GM18868 (cell line): Measurements from ENCODE around the gene PANK4.
"Not testable (repeated sequence)": the region's sequence is repeated elsewhere in the genome, so short reads cannot be mapped to it uniquely, and the experiment has no call there.

Experiments used
- ATAC-seq: cut with Tn5 transposase; IDR thresholded peaks from one replicate; pipeline ENCODE4 v1.9.1; 2021; ENCODE audit warnings: mild to moderate bottlenecking, moderate library complexity; ENCODE audit not compliant: unreplicated experiment

Gene PANK4

GRCh38 chr1:2525920-2526823, at the start of gene PANK4:
PANK4 (minus strand) TSS chr1:2526596; CDS start chr1:2526587, 9 bp downstream.
- peak; percentile 83 for ATAC-seq

GRCh38 chr1:2574350-2574749, 48.0 kb upstream of the PANK4 start:
- ATAC-seq, result no peak

GRCh38 chr1:2573250-2573920, 47.0 kb upstream of the PANK4 start:
- no peak for ATAC-seq

- no peak for ATAC-seq
Measured at GRCh38 chr1:2571348-2571747, 45.0 kb upstream of the PANK4 start.

DNA sequence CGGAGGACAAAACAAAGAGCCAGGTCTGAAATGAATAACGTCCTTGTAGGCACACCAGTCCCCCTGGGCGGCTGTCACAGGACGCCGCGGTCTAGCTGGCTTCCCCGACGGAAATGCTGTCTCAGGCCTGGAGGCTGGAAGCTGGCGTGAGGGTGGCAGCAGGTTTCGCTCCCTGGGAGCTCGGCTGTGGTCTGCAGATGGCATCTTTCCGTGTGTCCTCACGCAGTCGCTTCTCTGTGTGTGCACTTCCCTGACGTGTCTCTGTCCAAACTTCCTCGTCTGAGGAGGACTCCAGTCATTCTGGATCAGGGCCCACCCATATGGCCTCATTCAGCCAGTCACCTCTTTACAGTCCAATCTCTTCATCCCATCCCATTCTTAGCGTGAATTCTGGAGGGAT, 43.9 kb upstream of the PANK4 start:
- no peak for ATAC-seq

DNA sequence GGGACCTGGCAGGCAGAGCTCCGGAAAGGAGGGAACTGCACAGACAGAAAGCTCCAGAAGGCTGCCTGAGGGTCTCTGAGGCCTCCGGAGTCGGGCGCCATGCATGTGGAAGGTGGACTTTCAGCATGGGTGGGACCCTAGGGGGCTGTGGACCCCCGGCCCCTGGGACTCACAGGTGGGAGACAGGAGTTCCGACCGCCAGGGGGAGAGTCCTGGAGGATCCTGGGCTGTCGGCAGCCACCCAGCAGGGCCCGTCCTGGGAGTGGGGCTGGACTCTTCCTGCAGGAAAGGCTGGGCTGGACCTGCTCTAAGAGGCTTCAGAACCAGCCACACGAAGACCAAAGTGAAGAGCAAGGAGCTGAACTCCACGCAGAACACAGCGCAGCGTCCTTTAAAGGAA, 43.3 kb upstream of the PANK4 start:
- not testable (repeated sequence) for ATAC-seq

GRCh38 chr1:2569060-2569459, 42.7 kb upstream of the PANK4 start:
- no peak for ATAC-seq

GRCh38 chr1:2568187-2568816, 41.9 kb upstream of the PANK4 start:
- ATAC-seq, result not testable (repeated sequence)

GRCh38 chr1:2567083-2567679, 40.8 kb upstream of the PANK4 start:
- ATAC-seq, result no peak

- ATAC-seq, result no peak
Measured at GRCh38 chr1:2566101-2567045, 40.0 kb upstream of the PANK4 start.

GRCh38 chr1:2564815-2565374, 38.5 kb upstream of the PANK4 start:
- ATAC-seq, result no peak

DNA sequence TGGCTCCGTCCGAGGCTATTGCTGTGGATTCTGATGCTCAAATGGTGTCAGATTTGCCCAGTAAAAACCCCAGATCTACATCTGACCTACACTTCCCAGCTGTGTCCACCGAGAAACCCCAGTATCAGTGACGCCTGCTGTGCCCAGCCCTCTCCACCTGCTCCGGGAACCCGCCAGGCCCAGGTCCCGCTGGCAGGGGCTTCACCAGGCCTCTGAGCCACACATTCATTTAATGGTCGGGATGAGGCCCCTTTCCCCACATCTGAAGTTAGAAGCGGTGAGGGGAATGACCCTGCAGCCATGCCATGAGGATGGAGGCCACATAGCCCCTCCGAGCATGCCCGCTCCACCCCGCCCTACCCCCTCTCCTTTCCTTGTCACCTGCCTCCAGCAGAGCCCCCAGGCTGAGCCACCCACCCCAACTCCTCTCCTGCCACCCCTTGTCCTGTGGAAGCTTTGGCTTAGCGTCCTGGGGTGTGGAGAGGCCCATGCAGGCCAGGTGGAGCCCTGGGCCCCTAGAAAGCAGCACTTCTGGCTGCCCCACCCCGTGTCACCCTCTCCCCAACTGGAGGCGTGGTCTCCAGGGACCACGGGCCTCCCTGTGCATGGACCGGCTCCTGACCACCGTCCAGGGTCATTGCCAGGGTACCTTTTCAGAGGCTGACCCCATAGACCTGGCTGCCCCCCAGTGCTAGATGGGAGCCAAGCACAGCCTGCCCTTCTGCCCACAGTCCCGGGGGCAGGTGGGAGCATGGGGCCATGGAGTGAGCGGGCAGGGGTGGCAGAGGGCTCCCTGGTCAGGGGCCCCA, 37.8 kb upstream of the PANK4 start:
- ATAC-seq, result no peak

- ATAC-seq, result no peak
Measured at GRCh38 chr1:2563205-2563604, 36.8 kb upstream of the PANK4 start.

DNA sequence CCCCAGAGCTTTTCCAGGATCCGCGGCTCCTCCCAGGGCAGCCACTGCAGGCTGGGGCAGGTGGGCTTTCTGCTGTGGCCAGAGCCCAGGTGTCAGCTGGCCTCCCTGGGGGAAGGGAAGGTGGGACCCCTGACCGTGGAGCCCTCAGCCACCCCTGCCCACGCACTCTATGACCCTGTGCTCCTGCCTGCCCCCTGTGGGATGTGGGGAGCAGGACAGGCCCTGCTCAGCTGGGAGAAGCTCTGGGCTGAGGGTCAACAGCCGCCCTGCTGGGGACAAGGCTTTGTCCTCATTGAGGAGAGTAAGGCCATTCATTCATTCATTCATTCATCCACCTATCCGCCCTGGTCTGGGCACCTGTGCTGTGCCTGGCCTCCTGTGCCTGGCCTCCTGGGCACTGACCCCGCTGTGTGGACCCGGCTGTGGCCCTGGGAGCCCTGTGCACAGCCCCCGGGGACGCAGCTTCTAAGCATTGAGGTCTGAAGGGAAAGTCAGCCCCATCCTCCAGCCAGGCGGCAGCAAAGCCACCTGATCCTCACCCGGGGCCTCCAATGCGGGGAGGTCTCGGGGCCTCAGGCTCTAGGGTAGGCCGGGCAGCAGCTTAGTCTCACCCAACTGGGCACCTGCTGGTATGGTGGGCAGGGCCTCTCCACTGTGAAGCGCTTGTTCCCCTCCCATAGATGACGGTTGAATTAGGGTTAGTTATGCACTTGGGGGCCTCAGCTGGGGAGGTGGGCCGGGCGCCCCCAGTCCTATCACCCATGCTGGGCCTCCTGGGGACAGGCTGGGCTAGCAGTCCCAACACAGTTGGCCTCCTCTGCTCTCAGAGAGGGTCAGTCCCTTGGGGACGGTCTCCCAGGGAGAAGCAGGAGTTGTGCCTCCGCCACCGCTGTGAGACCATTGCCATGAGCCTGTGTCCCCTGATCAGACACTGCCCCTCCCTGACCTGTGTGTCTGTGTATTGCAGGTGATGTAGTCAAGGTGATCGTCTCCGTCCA, 35.8 kb upstream of the PANK4 start:
- ATAC-seq, result no peak

DNA sequence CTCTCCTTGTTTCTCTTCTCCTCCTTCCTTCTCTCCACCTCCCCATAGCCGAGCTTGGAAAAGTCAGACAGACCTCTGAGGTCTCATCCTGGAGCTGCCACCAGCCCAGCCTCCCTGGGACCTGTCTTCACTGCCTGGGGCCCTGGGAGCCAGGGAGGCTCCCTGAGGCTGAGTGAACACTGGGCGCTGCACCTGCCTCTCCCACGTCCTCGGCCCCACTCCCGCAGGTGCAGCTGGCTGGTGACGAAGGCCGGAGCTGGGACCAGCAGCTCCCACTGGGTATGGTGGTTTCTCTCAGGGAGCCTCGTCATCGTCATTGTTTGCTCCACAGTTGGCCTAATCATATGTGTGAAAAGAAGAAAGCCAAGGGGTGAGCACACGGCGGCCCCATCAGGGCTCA, 35.0 kb upstream of the PANK4 start:
- ATAC-seq, result no peak

- no peak for ATAC-seq
Measured at GRCh38 chr1:2560299-2561073, 34.1 kb upstream of the PANK4 start.
